Spinal cord (tissue), 10 donors: ENCODE measurements around the gene LEKR1. TPM values are rescaled to one million over a fixed set of nuclear protein-coding genes. Genes with fewer than 3 reads are reported as not detected.

Experiments
- DNase-seq, 6 donors: peaks; one replicate each; pipeline versions ENCODE4 v3.0.0 to v3.0.0-alpha.2; 2013 to 2015; ENCODE audit warnings: low spot score in 6 of 6, low read depth in 4 of 6
- H3K27ac ChIP-seq: one replicate; pipeline ENCODE4 v1.5.1; 2013; ENCODE audit warnings: low read depth, low read length, control low read depth
- H3K27me3 ChIP-seq: one replicate; pipeline ENCODE4 v1.6.1; 2013; ENCODE audit warnings: low read length; ENCODE audit not compliant: control insufficient read depth, insufficient read depth
- H3K36me3 ChIP-seq: one replicate; pipeline ENCODE4 v1.6.1; 2013; ENCODE audit warnings: low read length; ENCODE audit not compliant: control insufficient read depth, insufficient read depth
- H3K4me1 ChIP-seq: one replicate; pipeline ENCODE4 v1.6.1; 2013; ENCODE audit warnings: low read length; ENCODE audit not compliant: control insufficient read depth, insufficient read depth
- H3K4me3 ChIP-seq: one replicate; pipeline ENCODE4 v1.5.1; 2013; ENCODE audit warnings: low read depth, low read length, control low read depth
- H3K9me3 ChIP-seq: one replicate; pipeline ENCODE4 v1.6.1; 2013; ENCODE audit warnings: low read length; ENCODE audit not compliant: control insufficient read depth, insufficient read depth
- WGBS: methylation state at CpG from one replicate; pipeline ENCODE4 v1.1.5; 2013; ENCODE audit warnings: missing lambda C conversion rate; ENCODE audit not compliant: insufficient coverage; 5-methylcytosine and 5-hydroxymethylcytosine counted together
- polyA plus RNA-seq, 2 donors: library from polyadenylated mRNA; unstranded; fragments of 120-200 nt; gene quantifications; one replicate each; pipeline ENCODE4 v1.2.1, GENCODE V29; 2013; ENCODE audit not compliant: insufficient read length in 2 of 2
- total RNA-seq, 2 donors: library from RNA; depleted of rRNA in 1 of 2; stranded (reverse); fragments of 120-200 nt in 1 of 2; fragments of >200 nt in 1 of 2; gene quantifications; one replicate each; pipeline versions ENCODE4 v1.2.3 to v1.2.4, GENCODE V29; 2013 to 2014
- donor health status: healthy.

The LEKR1 gene
- total and polyA plus RNA-seq, 4 donors = 1.7 to 2.4 (median 1.9) TPM

DNA sequence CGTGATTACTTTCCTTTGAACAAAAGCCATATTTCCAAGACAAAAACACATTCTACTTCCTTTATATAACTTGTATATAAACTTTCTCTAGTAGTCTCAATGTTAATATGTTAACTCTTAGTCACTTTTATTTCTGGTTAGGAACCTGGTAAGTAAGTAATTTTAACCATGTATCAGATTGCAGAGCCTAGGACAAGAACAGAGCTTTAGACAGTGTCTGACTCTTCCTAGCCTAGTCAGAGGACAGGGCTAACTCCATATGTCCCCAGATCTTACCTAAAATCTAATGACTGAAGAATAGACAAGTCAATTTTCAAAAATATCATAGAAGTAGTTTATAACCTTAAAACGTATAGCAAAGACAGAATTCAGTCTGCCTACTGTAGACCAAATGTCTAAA is 8.3 kb downstream of the LEKR1 start:
- Histone ChIP-seq H3K36me3 (no peaks in the 10 kb centered on the region), H3K27ac (no peak overlapping the region), H3K27me3 (no peaks in the 10 kb centered on the region), H3K9me3 (no peaks in the 10 kb centered on the region), H3K4me1 (no peaks in the 10 kb centered on the region), H3K4me3 (no peak overlapping the region)
- no peak for DNase-seq
- WGBS = no CpG with 5 or more reads among the region's 2 CpGs

- WGBS = 86% methylated on average over 1 of the region's 5 CpGs
- Histone ChIP-seq H3K9me3 (no peaks in the 10 kb centered on the region), H3K4me1 (no peaks in the 10 kb centered on the region), H3K4me3 (no peak overlapping the region), H3K27me3 (no peaks in the 10 kb centered on the region), H3K36me3 (no peaks in the 10 kb centered on the region), H3K27ac (no peak overlapping the region)
- no peak for DNase-seq
These were observed 8.9 kb downstream of the LEKR1 start for GRCh38 chr3:156834962-156835535.

DNA sequence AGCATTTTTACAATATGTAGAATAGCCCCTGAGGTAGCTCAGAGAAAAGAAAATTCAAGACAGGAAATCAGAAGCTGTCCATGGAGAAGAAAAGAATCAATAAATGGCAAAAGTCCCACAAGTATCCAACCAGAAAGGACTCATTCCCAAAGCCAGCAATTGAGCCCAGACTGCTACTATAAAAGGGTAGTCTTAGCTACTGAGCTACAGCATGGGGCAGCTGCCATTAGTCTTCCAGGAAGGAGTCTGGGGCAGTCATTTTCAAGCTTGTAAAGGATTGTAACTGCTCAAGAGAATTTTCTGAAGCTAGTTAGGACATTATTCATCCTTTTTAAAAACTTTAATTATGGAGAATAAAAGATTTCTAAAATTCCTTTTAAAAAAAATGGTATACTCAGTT is 10.5 kb downstream of the LEKR1 start:
- Histone ChIP-seq H3K4me1 (no peaks in the 10 kb centered on the region), H3K4me3 (no peak overlapping the region), H3K9me3 (no peaks in the 10 kb centered on the region), H3K27ac (no peak overlapping the region), H3K27me3 (no peaks in the 10 kb centered on the region), H3K36me3 (no peaks in the 10 kb centered on the region)
- no peak for DNase-seq

DNA sequence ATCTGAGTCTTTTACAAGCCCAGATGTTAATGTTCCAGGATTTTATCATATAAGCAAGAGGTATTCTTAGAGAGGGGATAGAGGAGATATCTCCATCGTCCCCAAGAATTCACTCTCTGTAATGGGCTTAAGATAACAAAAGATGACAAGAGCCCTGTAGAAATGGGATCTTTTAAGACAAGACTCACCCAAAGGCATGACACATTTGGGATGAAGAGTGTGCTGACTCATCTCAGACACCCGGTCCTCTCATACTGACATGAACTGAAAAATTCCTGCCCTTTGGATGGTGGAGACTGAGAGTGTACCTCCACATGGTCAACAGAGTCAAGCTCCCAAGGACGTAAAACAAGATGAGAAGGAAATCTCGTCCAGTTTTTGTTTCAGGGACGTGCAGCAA is 11.0 kb downstream of the LEKR1 start:
- no peaks in the 10 kb centered on the region for H3K4me1 ChIP-seq
- 79% methylated on average over 2 of the region's 5 CpGs for WGBS

DNA sequence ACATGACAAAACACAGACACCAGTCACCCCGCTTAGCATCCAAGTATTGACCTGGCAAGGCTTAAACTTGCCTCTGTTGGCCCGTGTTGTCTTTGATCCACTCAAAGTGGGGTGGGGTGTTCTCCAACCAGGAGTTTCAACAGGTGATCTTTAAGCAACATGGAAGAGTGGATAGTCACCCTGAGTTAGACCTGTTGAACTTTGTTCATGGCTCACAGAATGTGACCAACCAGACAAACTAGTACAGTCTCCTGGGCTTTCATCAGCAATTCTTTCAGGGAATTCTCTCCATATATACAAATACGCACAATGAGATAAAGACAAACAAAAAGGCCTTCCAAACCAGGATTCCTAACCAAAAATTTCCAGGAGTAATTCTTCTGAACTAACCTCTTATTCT is 11.9 kb downstream of the LEKR1 start:
- H3K36me3 ChIP-seq = no peaks in the 10 kb centered on the region
- WGBS = 90% methylated on average over 2 of the region's 3 CpGs
- H3K27ac ChIP-seq = no peak overlapping the region
- no peak overlapping the region for H3K4me3 ChIP-seq
- no peaks in the 10 kb centered on the region for H3K4me1 ChIP-seq
- no peaks in the 10 kb centered on the region for H3K27me3 ChIP-seq
- no peaks in the 10 kb centered on the region for H3K9me3 ChIP-seq
- no peak for DNase-seq

More for the DNA sequence above, 11.0 kb downstream of the LEKR1 start:
- no peak overlapping the region for H3K4me3 ChIP-seq
- no peak for DNase-seq
- H3K27ac ChIP-seq = no peak overlapping the region
- no peaks in the 10 kb centered on the region for H3K27me3 ChIP-seq
- no peaks in the 10 kb centered on the region for H3K9me3 ChIP-seq
- no peaks in the 10 kb centered on the region for H3K36me3 ChIP-seq

DNA sequence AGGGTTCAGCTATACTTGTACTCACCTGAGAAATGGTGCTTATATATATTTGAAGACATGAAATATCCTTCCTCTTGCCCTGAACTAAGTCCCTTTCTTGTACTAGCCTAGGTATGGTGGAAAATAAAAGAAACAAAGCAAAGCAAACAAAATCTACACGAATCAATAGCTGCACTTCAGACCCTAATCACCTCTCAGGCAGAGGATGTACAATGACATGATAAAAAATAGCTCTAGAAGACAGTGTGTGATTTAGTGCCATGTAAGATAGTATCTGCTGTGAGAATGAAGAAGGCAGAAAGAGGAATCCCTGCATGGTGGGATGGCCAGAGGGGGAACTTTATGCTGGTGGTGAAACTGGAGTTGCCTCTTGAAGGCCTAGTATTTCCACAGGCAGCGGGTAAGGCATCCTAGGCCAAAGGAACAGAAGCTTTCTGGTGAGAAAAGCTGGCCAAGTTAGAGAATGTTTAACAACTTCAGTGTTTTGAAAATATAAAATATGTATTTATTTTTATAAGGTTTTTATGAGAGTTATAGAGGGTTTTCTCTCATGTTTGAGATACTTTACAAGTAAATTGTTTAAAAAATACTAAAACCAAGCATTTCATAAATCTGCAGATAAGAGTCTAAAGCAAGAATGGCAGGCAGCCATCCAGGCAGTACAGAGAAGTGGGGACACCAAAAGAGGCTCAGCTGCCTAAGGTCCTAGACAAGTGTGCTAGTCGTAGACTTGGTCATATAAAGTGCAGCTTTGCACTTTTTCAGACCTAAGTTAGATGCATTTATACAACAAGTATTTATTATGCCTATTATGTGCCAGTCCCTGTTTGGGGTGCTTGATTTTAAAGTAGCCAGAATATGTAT is 14.9 kb downstream of the LEKR1 start:
- Histone ChIP-seq H3K4me1 (no peaks in the 10 kb centered on the region), H3K36me3 (no peaks in the 10 kb centered on the region), H3K9me3 (no peaks in the 10 kb centered on the region), H3K4me3 (no peak overlapping the region), H3K27ac (no peak overlapping the region), H3K27me3 (no peaks in the 10 kb centered on the region)
- no peak for DNase-seq
- 100% methylated on average over 1 of the region's 3 CpGs for WGBS

DNA sequence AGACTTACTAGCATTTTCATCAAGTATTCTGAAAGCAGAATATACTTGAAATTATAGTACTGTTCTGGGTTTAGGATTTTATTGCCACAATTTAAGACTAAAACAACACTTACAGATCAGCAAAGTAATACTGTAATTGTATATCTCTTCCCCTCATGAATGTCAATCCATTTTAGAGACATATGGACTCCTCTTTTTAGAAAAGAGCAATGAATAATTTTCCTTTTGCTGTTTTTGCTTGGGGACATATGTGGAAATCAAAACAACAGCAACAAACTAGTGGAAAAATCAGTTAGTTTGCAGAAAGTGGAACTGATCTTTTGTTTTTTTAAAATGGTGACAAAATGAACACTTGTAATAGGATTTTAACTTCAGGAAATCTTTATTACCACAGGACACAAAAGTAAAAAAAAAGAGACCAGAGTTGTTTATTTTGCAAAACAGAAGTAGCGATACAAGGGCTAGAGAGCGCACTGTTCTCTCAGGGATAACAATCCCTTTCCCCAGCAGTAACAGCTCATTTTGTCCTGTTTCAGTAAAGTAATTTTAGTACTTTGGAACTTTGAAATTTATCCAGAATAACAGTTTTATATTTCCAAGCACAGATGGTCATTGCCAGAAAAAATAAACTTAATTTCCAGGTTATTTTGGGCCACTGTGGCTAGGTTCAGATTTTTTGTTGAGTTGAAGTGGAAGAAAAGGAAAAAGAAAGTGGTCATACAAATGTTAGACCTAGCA is 17.1 kb downstream of the LEKR1 start:
- H3K27me3 ChIP-seq = no peaks in the 10 kb centered on the region
- H3K9me3 ChIP-seq = no peaks in the 10 kb centered on the region
- H3K27ac ChIP-seq = no peak overlapping the region
- no peak overlapping the region for H3K4me3 ChIP-seq
- no peaks in the 10 kb centered on the region for H3K36me3 ChIP-seq
- WGBS = no CpG with 5 or more reads among the region's 2 CpGs
- peak in 1 of 6 donors; percentile 20 for DNase-seq
- H3K4me1 ChIP-seq = no peaks in the 10 kb centered on the region

- Histone ChIP-seq H3K4me3 (no peak overlapping the region), H3K27ac (no peak overlapping the region), H3K4me1 (no peaks in the 10 kb centered on the region), H3K27me3 (no peaks in the 10 kb centered on the region), H3K9me3 (no peaks in the 10 kb centered on the region), H3K36me3 (no peaks in the 10 kb centered on the region)
- no peak for DNase-seq
These were observed 21.7 kb downstream of the LEKR1 start for GRCh38 chr3:156847752-156848448.

- H3K27me3 ChIP-seq = no peaks in the 10 kb centered on the region
- no peak for DNase-seq
- 78% methylated on average over 1 of the region's 4 CpGs for WGBS
These were observed 33.4 kb downstream of the LEKR1 start for GRCh38 chr3:156859578-156859977.

More at GRCh38 chr3:156859578-156859977, 33.4 kb downstream of the LEKR1 start:
- H3K9me3 ChIP-seq = no peaks in the 10 kb centered on the region
- no peak overlapping the region for H3K4me3 ChIP-seq
- H3K36me3 ChIP-seq = no peaks in the 10 kb centered on the region
- no peaks in the 10 kb centered on the region for H3K4me1 ChIP-seq
- H3K27ac ChIP-seq = no peak overlapping the region
